Measurements from ENCODE around the gene GREB1L.

GRCh38 chr18:21513741-21514140, 271.7 kb downstream of the GREB1L start:
- TF ChIP-seq MAX (IDR thresholded peaks at IDR 0.05) (no peak), MYC (IDR thresholded peaks at IDR 0.05; ENCODE audit: borderline replicate concordance, low read length) (no peak), HMGXB4 (CRISPR knock-in tag; IDR thresholded peaks at IDR 0.05; ENCODE audit: borderline replicate concordance) (no peak), SMC3 (IDR thresholded peaks at IDR 0.05) (no peak), REST (IDR thresholded peaks at IDR 0.05) (no peak), RFX5 (IDR thresholded peaks at IDR 0.05) (no peak)
- TF ChIP-seq, protein P1, sequence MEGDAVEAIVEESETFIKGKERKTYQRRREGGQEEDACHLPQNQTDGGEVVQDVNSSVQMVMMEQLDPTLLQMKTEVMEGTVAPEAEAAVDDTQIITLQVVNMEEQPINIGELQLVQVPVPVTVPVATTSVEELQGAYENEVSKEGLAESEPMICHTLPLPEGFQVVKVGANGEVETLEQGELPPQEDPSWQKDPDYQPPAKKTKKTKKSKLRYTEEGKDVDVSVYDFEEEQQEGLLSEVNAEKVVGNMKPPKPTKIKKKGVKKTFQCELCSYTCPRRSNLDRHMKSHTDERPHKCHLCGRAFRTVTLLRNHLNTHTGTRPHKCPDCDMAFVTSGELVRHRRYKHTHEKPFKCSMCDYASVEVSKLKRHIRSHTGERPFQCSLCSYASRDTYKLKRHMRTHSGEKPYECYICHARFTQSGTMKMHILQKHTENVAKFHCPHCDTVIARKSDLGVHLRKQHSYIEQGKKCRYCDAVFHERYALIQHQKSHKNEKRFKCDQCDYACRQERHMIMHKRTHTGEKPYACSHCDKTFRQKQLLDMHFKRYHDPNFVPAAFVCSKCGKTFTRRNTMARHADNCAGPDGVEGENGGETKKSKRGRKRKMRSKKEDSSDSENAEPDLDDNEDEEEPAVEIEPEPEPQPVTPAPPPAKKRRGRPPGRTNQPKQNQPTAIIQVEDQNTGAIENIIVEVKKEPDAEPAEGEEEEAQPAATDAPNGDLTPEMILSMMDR (IDR thresholded peaks at IDR 0.05): no peak

All from A549 (cell line).